ENCODE measurements around the gene CACTIN. TPM values are rescaled to one million over a fixed set of nuclear protein-coding genes. Genes with fewer than 3 reads are reported as not detected.

Gene CACTIN
- total RNA-seq, 1 donor from 2014 or later = 36.6 TPM

GRCh38 chr19:3664879-3665642, 38.5 kb upstream of the CACTIN start:
- DNase-seq (ENCODE audit: extremely low read depth, low read depth, low spot score) = no peak

DNA sequence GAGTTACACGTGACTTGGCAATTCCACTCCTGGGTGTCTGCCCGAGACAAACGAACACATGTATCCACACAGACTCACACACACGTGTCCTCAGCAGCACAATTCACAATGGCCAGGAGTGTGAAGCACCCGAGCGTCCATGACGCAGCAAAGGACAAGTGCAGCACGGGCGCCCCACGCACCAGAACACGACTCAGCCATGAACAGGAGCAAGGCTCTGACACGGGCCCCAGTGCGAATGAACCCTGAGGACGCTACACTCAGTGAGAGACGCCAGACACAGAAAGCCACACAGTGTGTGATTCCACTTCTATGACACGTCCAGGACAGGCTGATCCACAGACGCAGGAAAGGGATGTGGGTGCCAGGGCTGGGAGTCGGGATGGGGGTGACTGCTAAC, 37.2 kb upstream of the CACTIN start:
- no peak for DNase-seq (ENCODE audit: extremely low read depth, low read depth, low spot score)

GRCh38 chr19:3661284-3662238, 35.0 kb upstream of the CACTIN start:
- no peak for DNase-seq (ENCODE audit: extremely low read depth, low read depth, low spot score)

GRCh38 chr19:3660493-3661219, 34.1 kb upstream of the CACTIN start:
- no peak for DNase-seq (ENCODE audit: extremely low read depth, low read depth, low spot score)

DNA sequence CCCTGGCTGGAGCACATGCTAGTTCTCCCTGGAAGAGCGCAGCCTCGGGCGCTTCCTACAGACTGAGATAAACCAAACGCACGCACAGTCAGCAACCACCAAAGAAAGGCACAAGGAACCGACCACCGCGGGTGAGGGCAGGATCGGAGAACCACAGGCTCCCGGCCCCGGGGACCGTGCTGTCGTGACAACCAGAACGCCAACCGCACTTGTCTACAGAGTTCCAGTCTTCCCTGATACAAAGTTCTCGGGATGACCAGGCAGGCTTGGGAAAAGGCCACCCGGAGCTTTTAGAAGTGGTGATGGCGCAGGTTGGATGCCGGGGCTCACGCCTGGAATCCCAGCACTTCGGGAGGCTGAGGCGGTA, 33.1 kb upstream of the CACTIN start:
- no peak for DNase-seq (ENCODE audit: extremely low read depth, low read depth, low spot score)

- no peak for DNase-seq (ENCODE audit: extremely low read depth, low read depth, low spot score)
Observed at GRCh38 chr19:3658870-3659745, 32.5 kb upstream of the CACTIN start.

- no peak for DNase-seq (ENCODE audit: extremely low read depth, low read depth, low spot score)
Observed at GRCh38 chr19:3658004-3658869, 31.6 kb upstream of the CACTIN start.

DNA sequence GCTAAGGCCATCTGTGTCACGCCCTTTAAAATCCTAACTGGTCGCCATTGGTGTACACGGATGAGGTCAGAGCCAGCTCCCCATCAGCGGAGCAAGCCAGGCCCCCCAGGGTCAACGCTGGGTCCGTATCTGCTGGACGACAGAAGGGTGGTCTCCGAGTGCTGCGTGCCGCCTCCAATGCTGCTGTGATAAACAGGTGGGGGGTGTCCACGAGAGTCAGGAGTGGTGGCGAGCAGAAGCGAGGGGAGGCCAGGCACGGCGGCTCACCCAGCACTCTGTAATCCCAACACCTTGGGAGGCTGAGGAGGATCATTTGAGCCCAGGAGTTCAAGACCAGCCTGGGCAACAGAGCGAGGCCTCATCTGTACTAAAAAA, 30.8 kb upstream of the CACTIN start:
- DNase-seq (ENCODE audit: extremely low read depth, low read depth, low spot score) = no peak

- DNase-seq (ENCODE audit: extremely low read depth, low read depth, low spot score) = no peak
Observed at GRCh38 chr19:3656747-3657394, 30.3 kb upstream of the CACTIN start.

DNA sequence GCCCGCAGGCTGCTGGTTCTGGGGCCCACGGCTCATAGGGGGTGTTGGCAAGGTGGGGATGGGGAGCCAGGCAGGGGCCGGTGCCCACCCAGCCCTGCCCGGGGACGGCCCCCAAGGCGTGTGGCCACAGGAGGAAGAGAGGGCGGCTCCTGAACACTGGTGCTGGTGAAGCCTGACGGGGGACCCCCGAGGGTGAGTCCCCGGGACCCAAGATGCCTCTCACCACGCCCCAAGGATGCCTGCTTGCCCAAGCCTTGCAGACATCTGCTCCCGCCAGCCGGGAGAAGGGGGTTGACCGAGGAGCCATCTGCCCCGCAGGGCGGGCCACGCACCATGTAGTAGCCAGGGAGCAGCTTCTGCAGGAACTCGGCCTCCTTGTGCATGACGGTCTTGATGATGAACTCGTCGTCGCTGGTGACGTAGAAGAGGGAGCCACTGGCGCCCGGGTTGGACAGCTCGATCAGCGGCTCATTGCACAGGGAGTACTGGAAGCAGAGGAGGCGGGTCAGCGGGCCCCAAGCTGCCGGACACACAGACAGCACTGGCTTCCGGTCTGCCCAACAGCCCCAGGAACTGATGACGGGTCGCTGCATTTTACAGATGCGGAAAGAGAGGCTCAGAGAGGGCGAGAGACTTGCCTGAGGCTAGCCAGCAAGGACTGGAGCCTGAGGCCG, 29.6 kb upstream of the CACTIN start:
- DNase-seq (ENCODE audit: extremely low read depth, low read depth, low spot score) = no peak

- peak; percentile 20 for DNase-seq (ENCODE audit: extremely low read depth, low read depth, low spot score)
Observed at GRCh38 chr19:3655402-3656072, 28.9 kb upstream of the CACTIN start.

- DNase-seq (ENCODE audit: extremely low read depth, low read depth, low spot score) = no peak
Observed at GRCh38 chr19:3653865-3654513, 27.4 kb upstream of the CACTIN start.

- DNase-seq (ENCODE audit: extremely low read depth, low read depth, low spot score) = no peak
Observed at GRCh38 chr19:3653081-3653795, 26.6 kb upstream of the CACTIN start.

DNA sequence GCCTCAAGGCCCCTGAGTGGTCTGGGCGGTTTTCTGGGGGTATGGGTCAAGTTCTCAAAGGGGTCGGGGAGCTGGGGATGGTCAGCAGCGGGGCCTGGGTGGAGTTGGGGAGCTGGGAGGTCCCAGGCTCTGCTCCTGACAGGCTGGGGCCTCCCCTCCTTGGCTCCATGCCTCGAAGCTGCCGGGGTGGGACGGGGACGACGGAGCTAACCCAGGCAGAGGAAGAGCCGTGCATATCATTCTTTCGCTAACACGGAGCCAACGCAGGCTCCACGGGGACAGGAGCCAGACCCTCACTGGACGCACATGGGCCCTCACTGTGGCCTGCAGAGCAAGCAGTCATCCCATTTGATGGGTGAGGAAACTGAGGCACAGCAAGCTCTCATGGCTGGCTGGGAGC, 25.8 kb upstream of the CACTIN start:
- no peak for DNase-seq (ENCODE audit: extremely low read depth, low read depth, low spot score)

DNA sequence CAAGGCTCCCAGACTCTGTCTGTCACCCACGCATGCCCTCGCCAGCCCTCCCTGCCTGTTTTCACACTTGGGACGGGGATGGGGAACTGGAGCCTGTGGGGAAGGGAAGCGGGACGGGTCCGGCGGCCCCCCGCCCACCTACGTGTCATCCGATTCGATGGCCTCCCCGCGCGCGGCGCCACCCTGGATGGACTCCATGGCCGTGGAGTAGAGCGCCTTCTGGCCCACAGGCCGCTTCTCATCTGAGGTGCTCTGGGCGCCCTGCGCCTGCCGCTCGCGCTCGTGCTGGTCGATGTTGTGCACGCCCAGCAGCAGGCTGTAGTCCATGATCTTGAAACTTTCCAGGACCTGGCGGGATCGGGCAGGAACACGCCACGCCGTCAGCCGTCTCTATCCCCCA, 25.1 kb upstream of the CACTIN start:
- no peak for DNase-seq (ENCODE audit: extremely low read depth, low read depth, low spot score)

DNA sequence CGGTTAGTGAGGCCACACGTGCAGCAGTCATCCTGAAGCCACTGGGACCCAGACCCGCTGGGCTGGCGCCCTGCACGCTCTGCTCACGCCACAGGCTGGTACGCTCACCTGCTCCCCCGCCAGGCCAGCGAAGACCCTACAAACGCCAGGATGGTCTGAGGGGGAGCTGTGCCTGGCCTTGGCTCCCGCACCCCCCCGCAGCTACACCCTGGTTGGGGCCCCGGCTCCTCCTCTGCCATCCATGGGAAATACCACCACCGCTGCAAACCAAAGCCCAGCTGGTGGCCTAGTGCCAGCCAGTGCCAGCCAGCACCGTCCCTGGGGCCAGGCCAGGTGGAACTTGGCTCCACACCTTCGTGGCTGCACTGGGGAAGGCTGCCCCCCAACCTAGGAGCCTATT, 23.3 kb upstream of the CACTIN start:
- DNase-seq (ENCODE audit: extremely low read depth, low read depth, low spot score) = no peak
